PC-9 (cell line): ENCODE measurements around the gene RNF168.

ENCODE experiments used
- EZH2 ChIP-seq: fragments of 200-600 bp; sonication (generic); IDR thresholded peaks from 2 replicates; pipeline ENCODE4 v1.8.0; 2017; ENCODE audit warnings: antibody characterized with exemption, low read depth
- TF ChIP-seq, protein P1 (sequence below): fragments of 200-600 bp; sonication (generic); conservative IDR thresholded peaks from 2 replicates; pipeline ENCODE4 v1.6.1; 2017; ENCODE audit warnings: mixed run types, antibody characterized with exemption, mild to moderate bottlenecking, moderate library complexity

DNA sequence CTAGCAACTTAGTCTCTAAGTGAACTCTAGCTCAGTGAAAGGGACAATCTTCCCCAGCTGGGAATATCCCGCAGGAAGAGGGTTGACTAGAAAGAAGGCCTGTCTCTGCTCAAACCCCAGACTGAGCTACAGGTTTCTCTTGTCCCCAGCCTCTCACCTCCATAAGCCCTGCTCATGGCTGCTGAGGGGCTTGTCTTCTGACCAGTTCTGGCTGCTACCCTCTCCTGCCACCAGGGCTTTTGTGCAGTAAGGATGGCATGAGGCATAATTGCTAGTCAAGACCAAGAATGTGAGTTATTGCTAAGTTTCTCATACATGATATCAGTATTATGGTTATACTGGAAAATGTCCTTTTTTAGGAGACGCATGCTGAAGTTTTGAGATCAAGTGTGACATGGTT, 43.5 kb upstream of the RNF168 start:
- TF ChIP-seq, protein P1, sequence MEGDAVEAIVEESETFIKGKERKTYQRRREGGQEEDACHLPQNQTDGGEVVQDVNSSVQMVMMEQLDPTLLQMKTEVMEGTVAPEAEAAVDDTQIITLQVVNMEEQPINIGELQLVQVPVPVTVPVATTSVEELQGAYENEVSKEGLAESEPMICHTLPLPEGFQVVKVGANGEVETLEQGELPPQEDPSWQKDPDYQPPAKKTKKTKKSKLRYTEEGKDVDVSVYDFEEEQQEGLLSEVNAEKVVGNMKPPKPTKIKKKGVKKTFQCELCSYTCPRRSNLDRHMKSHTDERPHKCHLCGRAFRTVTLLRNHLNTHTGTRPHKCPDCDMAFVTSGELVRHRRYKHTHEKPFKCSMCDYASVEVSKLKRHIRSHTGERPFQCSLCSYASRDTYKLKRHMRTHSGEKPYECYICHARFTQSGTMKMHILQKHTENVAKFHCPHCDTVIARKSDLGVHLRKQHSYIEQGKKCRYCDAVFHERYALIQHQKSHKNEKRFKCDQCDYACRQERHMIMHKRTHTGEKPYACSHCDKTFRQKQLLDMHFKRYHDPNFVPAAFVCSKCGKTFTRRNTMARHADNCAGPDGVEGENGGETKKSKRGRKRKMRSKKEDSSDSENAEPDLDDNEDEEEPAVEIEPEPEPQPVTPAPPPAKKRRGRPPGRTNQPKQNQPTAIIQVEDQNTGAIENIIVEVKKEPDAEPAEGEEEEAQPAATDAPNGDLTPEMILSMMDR, result no peak
- no peak for TF ChIP-seq EZH2
